GM18909 (cell line): ENCODE measurements around the gene RAB24.

Source experiments
- ATAC-seq: cut with Tn5 transposase; IDR thresholded peaks from one replicate; pipeline ENCODE4 v1.9.1; 2021; ENCODE audit warnings: mild to moderate bottlenecking; ENCODE audit not compliant: unreplicated experiment, poor library complexity

RAB24 gene

DNA sequence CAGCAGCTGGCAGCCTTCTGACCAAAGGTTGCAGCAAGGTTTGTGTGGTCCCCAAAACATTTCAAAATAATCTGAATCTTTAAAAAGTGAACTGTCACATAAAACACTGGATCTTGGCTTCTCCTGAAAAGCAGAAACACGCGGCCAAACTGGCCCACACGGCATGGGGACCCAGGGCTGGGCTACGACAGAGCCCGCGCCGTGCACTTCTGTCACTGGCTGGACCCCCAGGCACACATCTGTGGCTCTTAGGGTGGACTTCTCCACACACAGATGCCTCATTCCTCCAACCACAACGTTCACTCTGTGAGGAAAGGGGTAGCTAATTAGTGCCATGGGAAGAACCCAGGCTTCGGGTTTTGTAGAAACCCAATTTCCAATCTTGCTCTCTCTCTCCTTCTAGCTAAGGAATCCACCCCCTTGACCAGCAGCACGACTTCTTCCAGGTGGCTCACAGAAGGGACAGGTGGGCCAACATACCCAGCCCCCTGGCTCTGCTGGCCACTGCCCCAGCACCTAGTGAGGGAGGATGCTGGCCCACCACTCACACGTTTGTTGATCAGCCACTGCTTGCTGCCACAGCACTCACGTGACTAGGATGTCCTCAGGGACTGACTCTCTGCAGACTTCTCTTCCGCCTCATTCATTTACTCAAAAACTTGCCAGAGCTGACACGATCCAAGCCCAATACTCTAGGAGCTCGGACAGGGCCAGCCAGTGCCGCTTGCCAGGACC, 30.1 kb upstream of the RAB24 start:
- no peak for ATAC-seq

- ATAC-seq, result no peak
Observed at GRCh38 chr5:177332896-177333260, 29.4 kb upstream of the RAB24 start.

DNA sequence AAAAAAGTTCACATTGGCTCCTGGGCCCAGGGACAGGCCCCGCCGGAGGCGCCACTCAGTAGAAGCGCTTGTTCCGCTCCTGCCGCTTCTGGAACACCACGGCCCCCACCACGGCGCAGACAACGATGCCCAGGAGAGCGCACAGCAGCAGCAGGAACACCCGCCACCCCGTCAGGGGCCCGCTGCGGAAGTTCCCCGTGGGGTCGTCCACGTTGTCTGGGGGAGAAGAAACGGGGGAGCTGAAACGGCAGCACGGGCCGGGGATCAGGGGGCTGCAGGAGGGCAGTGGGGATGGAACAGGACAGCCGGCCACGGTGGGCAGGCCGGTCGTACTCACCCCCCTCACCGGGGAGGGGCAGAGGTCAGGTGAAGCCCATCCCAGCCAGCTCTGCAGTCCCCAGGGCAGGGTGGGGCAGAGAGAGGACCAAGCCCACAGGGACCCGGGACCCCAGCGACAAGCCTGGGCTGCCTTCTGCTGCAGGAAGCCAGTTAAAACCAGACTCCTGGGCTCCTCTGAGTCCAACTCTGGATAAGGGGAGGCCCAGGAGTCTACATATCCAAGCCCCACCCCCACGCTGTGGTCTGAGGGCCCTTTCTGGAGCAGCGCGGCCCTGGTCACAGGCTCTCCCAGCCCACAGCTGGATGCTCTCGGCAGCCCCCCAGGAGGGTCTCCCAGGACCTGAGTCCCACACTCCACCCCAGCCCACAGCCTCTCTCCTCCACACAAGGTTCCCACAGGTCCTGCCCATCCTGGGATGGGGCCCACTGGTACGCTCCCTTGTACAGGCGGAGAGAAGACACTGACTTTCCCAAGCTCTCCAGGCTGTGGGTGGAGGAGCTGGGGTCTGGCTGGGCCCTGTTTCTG, 28.7 kb upstream of the RAB24 start:
- ATAC-seq, result no peak

- ATAC-seq, result no peak
Observed at GRCh38 chr5:177330991-177331842, 27.7 kb upstream of the RAB24 start.

- no peak for ATAC-seq
Observed at GRCh38 chr5:177329883-177330282, 26.4 kb upstream of the RAB24 start.

DNA sequence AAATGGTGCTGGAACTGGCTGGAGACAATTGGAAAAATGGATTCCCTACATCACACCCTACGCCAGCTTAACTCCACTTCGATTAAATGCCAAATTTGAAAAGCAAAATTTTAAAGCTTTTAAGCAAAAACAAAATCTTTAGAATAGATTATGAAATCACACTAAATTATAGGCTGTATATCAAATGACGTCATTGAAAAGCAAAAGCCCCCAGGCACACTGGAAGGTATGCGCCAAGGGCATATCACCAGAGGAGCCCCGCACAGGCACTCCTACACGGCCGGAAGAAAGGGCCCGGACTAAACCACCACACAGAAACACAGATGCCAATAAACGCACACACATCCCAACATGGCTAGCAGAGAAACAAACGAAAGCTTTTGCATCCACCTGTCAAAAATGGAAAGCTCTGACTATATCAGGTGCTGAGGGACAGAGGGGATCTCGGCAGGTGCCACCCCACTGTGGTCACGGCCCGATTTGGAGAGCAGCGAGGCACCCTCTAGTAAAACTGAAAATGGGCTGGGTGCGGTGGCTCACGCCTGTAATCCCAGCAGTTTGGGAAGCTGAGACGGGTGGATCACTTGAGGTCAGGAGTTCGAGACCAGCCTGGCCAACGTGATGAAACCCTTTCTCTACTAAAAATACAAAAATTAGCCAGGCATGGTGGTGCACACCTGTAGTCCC, 25.2 kb upstream of the RAB24 start:
- ATAC-seq, result no peak

- ATAC-seq, result no peak
Observed at GRCh38 chr5:177327539-177328522, 24.3 kb upstream of the RAB24 start.

- ATAC-seq, result no peak
Observed at GRCh38 chr5:177325868-177326381, 22.4 kb upstream of the RAB24 start.

GRCh38 chr5:177320879-177321278, 17.4 kb upstream of the RAB24 start:
- ATAC-seq, result no peak

DNA sequence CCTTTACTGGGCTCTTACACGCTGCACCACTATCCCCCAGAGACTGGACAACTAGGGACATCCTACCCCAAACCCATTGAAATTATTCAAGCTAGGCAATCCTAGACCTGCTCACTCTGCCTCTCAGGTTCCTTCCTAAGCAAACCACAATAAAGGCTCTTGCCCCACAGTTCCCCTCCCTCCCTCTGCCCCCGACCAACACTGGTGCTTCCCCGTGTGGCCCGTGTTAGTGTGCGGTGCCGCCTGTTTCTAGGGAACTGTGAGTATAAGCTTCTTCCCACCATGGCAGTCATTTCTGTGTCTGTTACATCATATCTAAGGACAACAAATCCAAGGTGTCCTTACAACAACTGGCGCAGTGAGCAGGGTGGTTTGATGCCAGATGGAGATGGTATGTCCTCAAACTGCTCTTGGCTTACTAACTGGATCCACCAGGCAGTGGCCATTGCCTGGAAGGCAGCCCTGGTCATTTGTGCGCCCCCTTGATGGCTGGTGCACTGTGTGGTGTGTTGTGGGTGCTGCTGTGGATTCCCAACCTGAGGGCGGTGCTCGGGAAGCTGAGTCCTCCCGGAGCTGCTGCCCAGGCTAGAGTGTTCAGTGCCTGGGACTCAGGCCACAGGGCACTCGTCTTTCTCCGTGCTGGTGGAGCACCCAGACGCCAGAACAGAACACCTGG, 16.5 kb upstream of the RAB24 start:
- no peak for ATAC-seq

DNA sequence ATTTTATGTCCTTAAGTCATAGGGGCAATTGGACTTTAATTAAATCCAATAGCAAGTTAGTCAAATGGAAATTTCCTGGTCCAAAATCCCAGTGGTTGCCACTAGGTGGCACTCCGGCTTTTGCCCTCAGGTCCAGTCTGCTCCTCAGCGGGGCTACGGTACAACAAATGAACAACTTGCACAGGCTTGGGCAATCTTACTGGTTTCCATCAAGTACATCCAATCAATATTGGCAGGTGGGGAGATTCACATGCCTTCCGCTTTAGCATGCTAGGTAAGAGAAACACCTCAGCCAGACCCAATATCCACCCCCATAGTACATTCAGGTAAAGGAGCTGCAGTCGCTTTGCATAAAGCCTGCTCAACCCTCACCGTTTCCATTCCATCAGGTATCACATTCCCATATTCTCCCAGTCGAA, 14.4 kb upstream of the RAB24 start:
- ATAC-seq, result peak; percentile 44

DNA sequence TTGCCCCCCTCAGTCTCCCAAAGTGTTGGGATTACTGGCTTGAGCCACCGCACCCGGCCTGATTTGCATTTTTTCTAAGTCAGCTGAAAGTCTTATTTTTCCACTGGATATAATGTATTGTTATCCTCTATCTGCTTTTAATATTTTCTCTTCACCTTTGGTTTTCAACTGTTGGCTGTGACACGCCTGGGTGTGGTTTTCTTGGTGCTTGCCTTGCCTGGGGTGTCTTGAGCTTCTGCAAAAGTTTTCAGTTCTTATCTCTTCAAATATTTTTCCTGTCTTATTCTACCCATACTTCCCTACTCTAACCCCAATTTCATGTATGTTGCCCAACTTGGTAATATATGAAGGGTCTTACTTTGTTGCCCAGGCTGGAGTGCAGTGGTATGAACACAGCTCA, 12.5 kb upstream of the RAB24 start:
- ATAC-seq, result no peak

DNA sequence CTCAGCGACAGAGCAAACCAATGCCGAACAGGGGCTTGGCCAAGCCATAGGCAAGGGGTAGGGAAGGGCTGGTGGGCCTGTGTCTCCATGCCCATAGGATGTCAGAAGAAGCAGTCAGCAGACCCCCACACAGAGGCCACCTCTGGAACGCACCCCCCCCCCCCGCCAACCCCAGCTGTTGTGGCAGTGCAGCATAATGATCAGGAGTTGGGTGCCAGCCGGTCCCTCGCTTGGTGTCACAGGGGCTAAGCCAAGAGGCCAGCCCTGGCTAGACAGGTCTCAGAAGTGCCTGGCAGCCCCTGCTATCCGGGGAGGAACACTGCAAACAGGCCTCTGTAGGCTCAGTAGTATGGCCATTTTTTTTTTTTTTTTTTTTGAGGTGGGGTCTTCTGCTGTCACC, 11.9 kb upstream of the RAB24 start:
- ATAC-seq, result no peak

GRCh38 chr5:177314376-177315342, 11.1 kb upstream of the RAB24 start:
- no peak for ATAC-seq

DNA sequence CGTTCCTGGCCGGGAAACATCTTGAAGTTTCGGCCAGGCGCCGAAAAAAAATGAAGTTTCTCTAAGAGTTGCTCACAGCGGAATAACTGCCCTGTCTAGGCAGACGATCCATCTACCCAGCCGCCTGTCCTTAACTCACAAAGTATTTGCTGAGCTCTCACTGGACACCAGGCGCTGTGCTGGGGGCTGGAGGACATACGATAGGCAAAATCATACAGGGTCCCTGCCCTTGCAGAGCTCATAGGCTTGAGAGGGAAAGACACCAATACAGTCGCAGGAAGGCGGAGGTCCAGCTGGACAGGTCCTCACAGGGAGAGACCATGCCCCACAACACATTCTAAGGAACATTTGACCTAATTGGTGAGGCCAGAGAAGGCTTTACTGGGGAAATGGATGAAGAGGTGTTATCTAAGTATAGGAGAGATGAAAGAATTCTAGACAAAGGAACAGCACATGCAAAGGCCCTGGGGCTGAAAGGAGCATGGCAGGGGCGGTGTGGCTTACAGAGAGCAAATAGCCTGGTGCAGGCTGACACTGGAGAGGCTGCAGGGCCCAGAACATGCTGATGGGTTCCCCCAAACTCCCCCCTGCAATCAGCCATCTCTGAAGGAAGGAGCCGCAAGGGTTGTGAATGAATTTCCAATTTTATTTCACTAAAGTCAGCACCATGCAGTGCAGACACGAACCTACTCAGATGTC, 10.2 kb upstream of the RAB24 start:
- no peak for ATAC-seq

DNA sequence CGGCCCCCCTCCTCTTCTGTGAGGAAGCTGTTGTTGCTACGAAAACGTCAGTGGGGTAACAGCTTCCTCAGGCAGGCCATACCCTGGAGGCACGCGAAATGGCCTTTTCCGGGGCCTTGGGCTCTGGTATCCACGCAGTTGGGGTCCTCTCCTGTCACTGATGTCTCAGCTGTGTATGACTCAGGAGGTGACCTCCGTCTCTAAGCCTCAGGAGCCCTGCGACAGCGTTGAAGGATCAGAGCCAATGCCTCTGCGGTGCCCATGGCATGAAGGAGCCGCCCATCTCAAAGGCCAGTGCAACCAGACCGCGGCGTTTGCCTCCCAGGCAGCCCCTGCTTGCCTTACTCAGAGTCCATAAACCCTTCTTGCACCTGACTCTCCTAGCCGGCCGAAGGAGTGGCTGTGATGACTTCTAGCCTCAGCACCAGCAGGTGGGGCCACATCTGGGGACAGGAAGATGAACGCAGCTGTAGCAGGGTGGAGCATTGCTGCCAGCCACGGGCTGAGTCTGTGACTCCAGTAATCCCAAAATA, 9.2 kb upstream of the RAB24 start:
- ATAC-seq, result peak; percentile 20
